K562 (cell line): ENCODE results near the gene WDR5B. TPM values are rescaled to one million over a fixed set of nuclear protein-coding genes. Genes with fewer than 3 reads are reported as not detected.

Experiments
- ATAC-seq: fragments of 200-7000 bp; cut with Tn5 transposase; 3 replicates; pipeline ENCODE4 v1.9.1; 2020; ENCODE audit warnings: moderate library complexity
- BruUV-seq: library from RNA; stranded (reverse); fragments of 400-500 nt; replicated peaks from 2 replicates; lab custom pipeline; 2021; lab: Mats Ljungman, UMichigan
- CTCF ChIA-PET: fragments of 300-600 bp; formaldehyde crosslinking; extraction: SDS; loops from one replicate; lab custom pipeline; 2021; ENCODE audit warnings: low intra/inter-chr PET ratio; lab: Yijun Ruan, JAX
- POLR2A ChIA-PET: fragments of 300-600, 350-650 bp; sonication (Branson Sonifier 250); formaldehyde crosslinking; extraction: SDS; loops from one replicate; lab custom pipeline; 2021; ENCODE audit warnings: antibody characterized with exemption, inconsistent platforms; lab: Yijun Ruan, JAX
- DNase-seq, 4 experiments: peaks; one replicate each; pipeline versions ENCODE4 v3.0.0 to v3.0.0-alpha.2; 2011 to 2018; ENCODE audit warnings: low spot score in 3 of 4, mixed read lengths in 3 of 4; ENCODE audit errors: extremely low read depth in 1 of 4
- FAIRE-seq: peaks from 2 replicates; lab custom pipeline; 2011; peaks lifted over from hg19 to GRCh38; lab: Jason Lieb, UNC
- H2AFZ ChIP-seq: 2 replicates; pipeline ENCODE4 v1.6.0; 2011; ENCODE audit warnings: low read depth, low read length, control low read depth, inconsistent platforms
- H3K27ac ChIP-seq: fragments of 200-600 bp; 3 replicates; pipeline ENCODE4 v1.8.0; 2011; ENCODE audit warnings: low read depth, mild to moderate bottlenecking, control low read depth, inconsistent platforms, low read length, moderate library complexity, mixed read lengths; ENCODE audit errors: extremely low read depth
- H3K27me3 ChIP-seq, 2 experiments: fragments of 300-600 bp in 1 of 2; 2 replicates in 1 of 2; 3 replicates in 1 of 2; pipeline versions ENCODE4 v1.6.0 to v1.8.0; 2011; ENCODE audit warnings: inconsistent platforms in 2 of 2, low read length in 2 of 2, mild to moderate bottlenecking in 1 of 2, mixed read lengths in 1 of 2, moderate library complexity in 1 of 2; ENCODE audit not compliant: control insufficient read depth in 2 of 2, insufficient read depth in 2 of 2
- H3K36me3 ChIP-seq: fragments of 300-600 bp; 3 replicates; pipeline ENCODE4 v1.8.0; 2011; ENCODE audit warnings: mild to moderate bottlenecking, low read length, inconsistent platforms; ENCODE audit not compliant: control insufficient read depth, insufficient read depth
- H3K4me1 ChIP-seq, 2 experiments: fragments of 200-600 bp in 1 of 2; replicated peaks in 1 of 2; 2 replicates in 1 of 2; 3 replicates in 1 of 2; pipeline versions ENCODE4 v1.5.1 to v1.8.0; 2011; ENCODE audit warnings: inconsistent platforms in 2 of 2, low read length in 2 of 2, mild to moderate bottlenecking in 1 of 2, mixed read lengths in 1 of 2, moderate library complexity in 1 of 2; ENCODE audit not compliant: control insufficient read depth in 2 of 2, insufficient read depth in 2 of 2
- H3K4me2 ChIP-seq: 2 replicates; pipeline ENCODE4 v1.6.1; 2011; ENCODE audit warnings: low read length, control low read depth, inconsistent platforms, mixed read lengths; ENCODE audit not compliant: insufficient read depth
- H3K4me3 ChIP-seq: fragments of 200-600 bp; sonication (generic), shearing (Covaris generic); 2 replicates; pipeline ENCODE4 v1.5.1; 2016; ENCODE audit warnings: control low read depth, inconsistent platforms
- H3K79me2 ChIP-seq: fragments of 200-600 bp; 3 replicates; pipeline ENCODE4 v1.8.0; 2011; ENCODE audit warnings: low read length, inconsistent platforms; ENCODE audit not compliant: control insufficient read depth, insufficient read depth
- H3K9ac ChIP-seq, 2 experiments: 2 replicates each; pipeline versions ENCODE4 v1.6.0 to v1.6.1; 2011; ENCODE audit warnings: low read depth in 2 of 2, low read length in 2 of 2, control low read depth in 1 of 2, inconsistent platforms in 1 of 2, mild to moderate bottlenecking in 1 of 2, mixed read lengths in 1 of 2; ENCODE audit not compliant: insufficient read depth in 1 of 2
- H3K9me1 ChIP-seq: one replicate; pipeline ENCODE4 v1.6.0; 2011; ENCODE audit warnings: inconsistent platforms, mild to moderate bottlenecking, low read length, moderate library complexity; ENCODE audit not compliant: control insufficient read depth, insufficient read depth
- H3K9me3 ChIP-seq: replicated peaks from 2 replicates; pipeline ENCODE4 v1.5.1; 2011; ENCODE audit warnings: low read depth, low read length, inconsistent platforms; ENCODE audit not compliant: control insufficient read depth, insufficient read depth
- H4K20me1 ChIP-seq: replicated peaks from 2 replicates; pipeline ENCODE4 v1.6.1; 2011; ENCODE audit warnings: low read length, inconsistent platforms, mixed read lengths; ENCODE audit not compliant: control insufficient read depth, insufficient read depth
- C11orf30 ChIP-seq: fragments of 450-650 bp; IDR thresholded peaks from 2 replicates; pipeline ENCODE4 v1.6.1; 2016; ENCODE audit warnings: low read depth, mild to moderate bottlenecking
- CBX5 ChIP-seq: IDR thresholded peaks from 2 replicates; pipeline ENCODE4 v1.6.1; 2014; ENCODE audit warnings: low read depth, borderline replicate concordance
- ELK1 ChIP-seq: sonication (generic); formaldehyde crosslinking; IDR thresholded peaks from 2 replicates; pipeline ENCODE4 v1.8.1; 2022; ENCODE audit warnings: missing genetic modification reagents
- FOXJ2 ChIP-seq: fragments of 200-800 bp; sonication (Bioruptor generic); IDR thresholded peaks from 2 replicates; pipeline ENCODE4 v1.6.1; 2016; ENCODE audit warnings: missing genetic modification characterization, missing compliant biosample characterization
- HMG20A ChIP-seq: fragments of 450-650 bp; formaldehyde crosslinking; conservative IDR thresholded peaks from 2 replicates; pipeline ENCODE4 v1.4.0; 2020; ENCODE audit warnings: mild to moderate bottlenecking, mixed read lengths
- MBD1 ChIP-seq: fragments of 250-450 bp; sonication (Bioruptor Pico); IDR thresholded peaks from 2 replicates; pipeline ENCODE4 v1.8.0; 2022; ENCODE audit warnings: inconsistent platforms
- MEIS2 ChIP-seq: fragments of 450-650 bp; IDR thresholded peaks from 2 replicates; pipeline ENCODE4 v1.6.1; 2014; ENCODE audit warnings: mild to moderate bottlenecking; ENCODE audit not compliant: partially characterized antibody
- POLR2B ChIP-seq: fragments of 450-650 bp; IDR thresholded peaks from 2 replicates; pipeline ENCODE4 v1.6.1; 2018; ENCODE audit warnings: low read depth; ENCODE audit not compliant: partially characterized antibody
- RAD51 ChIP-seq: fragments of 450-650 bp; IDR thresholded peaks from 2 replicates; pipeline ENCODE4 v1.7.1; 2016; ENCODE audit warnings: low read depth, mild to moderate bottlenecking, borderline replicate concordance
- ZNF124 ChIP-seq: sonication (generic); formaldehyde crosslinking; IDR thresholded peaks from 2 replicates; pipeline ENCODE4 v1.8.1; 2022; ENCODE audit warnings: missing genetic modification reagents
- ZNF316 ChIP-seq: fragments of 450-650 bp; IDR thresholded peaks from 2 replicates; pipeline ENCODE4 v1.6.1; 2016
- ZNF57 ChIP-seq: fragments of 450-650 bp; formaldehyde crosslinking; IDR thresholded peaks from 2 replicates; pipeline ENCODE4 v1.4.0; 2020; ENCODE audit warnings: mild to moderate bottlenecking, moderate library complexity
- WGBS: fragments of 100-300 bp; shearing (Covaris generic); methylation state at CpG from one replicate; pipeline ENCODE4 v1.1.6; 2016; ENCODE audit warnings: low coverage, mixed read lengths; ENCODE audit not compliant: insufficient coverage; ENCODE audit errors: missing lambda C conversion rate; 5-methylcytosine and 5-hydroxymethylcytosine counted together
- in situ Hi-C: fragments of 300-500 bp; cut with MboI; formaldehyde crosslinking; loops from 4 replicates; pipeline ENCODE4 v1.15.0; 2018; ENCODE audit warnings: inconsistent platforms, mixed read lengths
- intact Hi-C: fragments of 100-400 bp; cut with micrococcal nuclease; formaldehyde crosslinking; loops from 2 replicates; pipeline ENCODE4 v1.14.2; 2022
- polyA plus RNA-seq, 8 experiments: library from polyadenylated mRNA; depleted of rRNA in 4 of 8; stranded (reverse) in 5 of 8; unstranded in 3 of 8; fragments of >200 nt; fragmentation: Nextera tagmentation in 2 of 8; fragmentation: Illumina TruSeq in 1 of 8; extraction: Ambion mirVana in 2 of 8; extraction: Trizol in 1 of 8; gene quantifications; 2 replicates each; pipeline versions ENCODE4 v1.2.1 to v1.2.3, GENCODE V29; 2011 to 2014; ENCODE audit warnings: inconsistent platforms in 1 of 8, missing spikeins in 1 of 8
- total RNA-seq, 7 experiments: library from RNA; depleted of rRNA in 6 of 7; stranded (reverse); fragments of >200 nt in 6 of 7; fragmentation: Illumina TruSeq in 2 of 7; extraction: Trizol in 2 of 7; gene quantifications; 2 replicates each; pipeline versions ENCODE4 v1.2.1 to v1.2.3, GENCODE V29; 2011 to 2021; ENCODE audit warnings: low replicate concordance in 1 of 7

WDR5B gene
- total and polyA plus RNA-seq, 9 of the 15 experiments (the other 6 are each of a cell fraction or from before 2014, with no cell fraction given): 2.8 to 10.1 (median 4.2) TPM

- POLR2A ChIA-PET: no interaction called here
- ATAC-seq (no peak), FAIRE-seq (no peak), DNase-seq (no peak)
- Histone ChIP-seq H4K20me1 (no peaks in the 10 kb centered on the region), H2AFZ (no peak overlapping the region), H3K4me3 (no peak overlapping the region), H3K9me3 (no peaks in the 10 kb centered on the region), H3K36me3 (peaks cover 78% of the 10 kb centered on the region), H3K9me1 (no peaks in the 10 kb centered on the region), H3K27me3 (no peaks in the 10 kb centered on the region), H3K27ac (no peak overlapping the region), H3K4me1 (no peaks in the 10 kb centered on the region), H3K79me2 (no peaks in the 10 kb centered on the region)
- BruUV-seq: no TSS peak
- CTCF ChIA-PET: no interaction called here
- intact Hi-C loops: no loop called here
- TF ChIP-seq POLR2B (no peak), ZNF316 (peak; percentile 52), C11orf30 (0 out of 2 replicates have a peak, but pooled peaks have one; percentile 9)
- TF ChIP-seq, all 486 proteins: peak for 2
- 59% methylated on average over 2 of the region's 2 CpGs for WGBS
- no peak overlapping the region for H3K9ac ChIP-seq
- H3K4me2 ChIP-seq: no peak overlapping the region
- in situ Hi-C loops: no loop called here
Measured at GRCh38 chr3:122427857-122428471, 12.1 kb upstream of the WDR5B start.

GRCh38 chr3:122421836-122422235 lies 6.0 kb upstream of the WDR5B start:
- FAIRE-seq: no peak
- no peak for ATAC-seq
- intact Hi-C loops: no loop called here
- no peaks in the 10 kb centered on the region for H3K9me3 ChIP-seq
- peaks cover 0 to 4% of the 10 kb centered on the region in 2 experiments; a peak in 2 of 5 replicates for H3K4me1 ChIP-seq
- 100% methylated on average over 2 of the region's 2 CpGs for WGBS
- H3K4me2 ChIP-seq: no peak overlapping the region
- peaks cover 46% of the 10 kb centered on the region for H3K36me3 ChIP-seq
- no peaks in the 10 kb centered on the region for H4K20me1 ChIP-seq
- TF ChIP-seq MBD1 (no peak), MEIS2 (no peak), HMG20A (CRISPR knock-in tag) (no peak), ZNF124 (CRISPR knock-in tag) (no peak), ZNF57 (CRISPR knock-in tag) (no peak), FOXJ2 (tag) (no peak), ELK1 (CRISPR knock-in tag) (no peak), CBX5 (no peak), RAD51 (no peak)
- TF ChIP-seq, all 486 proteins: peak for 0
- in situ Hi-C loops: no loop called here
- no TSS peak for BruUV-seq
- POLR2A ChIA-PET: no interaction called here
- no peak for DNase-seq
- Histone ChIP-seq H3K27me3 (no peaks in the 10 kb centered on the region), H3K79me2 (peaks cover 13% of the 10 kb centered on the region), H3K4me3 (no peak overlapping the region), H3K27ac (no peak overlapping the region), H2AFZ (no peak overlapping the region), H3K9ac (no peak overlapping the region), H3K9me1 (no peaks in the 10 kb centered on the region)
- CTCF ChIA-PET: no interaction called here
